Measurements from ENCODE around the gene TMEM125. TPM values are rescaled to one million over a fixed set of nuclear protein-coding genes. Genes with fewer than 3 reads are reported as not detected.

Gene TMEM125
- total RNA-seq, 3 donors from 2014 or later: 19.3 to 30.1 TPM; not detected in 1

GRCh38 chr1:43233631-43234030 is 36.2 kb upstream of the TMEM125 start:
- H3K4me1 ChIP-seq: no peaks in the 10 kb centered on the region
- intact Hi-C loops (cut with DNase I; ENCODE audit: low total_unique reads): no loop called here
- no peaks in the 10 kb centered on the region for H3K9me3 ChIP-seq
- TF ChIP-seq POLR2A (IDR thresholded peaks at IDR 0.05) (no peak), CTCF (IDR thresholded peaks at IDR 0.05) (no peak), POLR2AphosphoS5 (IDR thresholded peaks at IDR 0.05) (no peak)
- H3K4me3 ChIP-seq: no peak overlapping the region
- no peak overlapping the region for H3K27ac ChIP-seq
- DNase-seq (ENCODE audit: low spot score in 2 of 2): no peak
- no peaks in the 10 kb centered on the region for H3K36me3 ChIP-seq
- no peaks in the 10 kb centered on the region for H3K27me3 ChIP-seq

GRCh38 chr1:43234267-43234666 is 35.5 kb upstream of the TMEM125 start:
- TF ChIP-seq CTCF (IDR thresholded peaks at IDR 0.05) (no peak), POLR2AphosphoS5 (IDR thresholded peaks at IDR 0.05) (no peak), POLR2A (IDR thresholded peaks at IDR 0.05) (no peak)
- DNase-seq (ENCODE audit: low spot score in 2 of 2): peak in 1 of 2 donors; percentile 35
- intact Hi-C loops (cut with DNase I; ENCODE audit: low total_unique reads): no loop called here
- Histone ChIP-seq H3K4me3 (no peak overlapping the region), H3K27me3 (no peaks in the 10 kb centered on the region), H3K36me3 (no peaks in the 10 kb centered on the region), H3K4me1 (no peaks in the 10 kb centered on the region), H3K9me3 (no peaks in the 10 kb centered on the region), H3K27ac (no peak overlapping the region)

- Histone ChIP-seq H3K4me3 (no peak overlapping the region), H3K4me1 (no peaks in the 10 kb centered on the region), H3K27me3 (no peaks in the 10 kb centered on the region), H3K9me3 (no peaks in the 10 kb centered on the region), H3K27ac (peak overlapping the region; percentile 49 to 62), H3K36me3 (no peaks in the 10 kb centered on the region)
- intact Hi-C loops (cut with DNase I; ENCODE audit: low total_unique reads): no loop called here
- no peak for TF ChIP-seq POLR2AphosphoS5 (IDR thresholded peaks at IDR 0.05)
- TF ChIP-seq CTCF (IDR thresholded peaks at IDR 0.05): no peak
- TF ChIP-seq POLR2A (IDR thresholded peaks at IDR 0.05): no peak
- peak in 1 of 2 donors; percentile 20 for DNase-seq (ENCODE audit: low spot score in 2 of 2)
These were observed 34.7 kb upstream of the TMEM125 start for GRCh38 chr1:43235040-43235439.

- DNase-seq (ENCODE audit: low spot score in 2 of 2): peak; percentile 56 to 80
- TF ChIP-seq POLR2A (IDR thresholded peaks at IDR 0.05) (no peak), POLR2AphosphoS5 (IDR thresholded peaks at IDR 0.05) (no peak), CTCF (IDR thresholded peaks at IDR 0.05) (no peak)
- no peaks in the 10 kb centered on the region for H3K27me3 ChIP-seq
- intact Hi-C loops (cut with DNase I; ENCODE audit: low total_unique reads): no loop called here
- H3K27ac ChIP-seq: peak overlapping the region; percentile 49 to 62
- no peak overlapping the region for H3K4me3 ChIP-seq
- H3K36me3 ChIP-seq: no peaks in the 10 kb centered on the region
- no peaks in the 10 kb centered on the region for H3K4me1 ChIP-seq
- no peaks in the 10 kb centered on the region for H3K9me3 ChIP-seq
These were observed 34.2 kb upstream of the TMEM125 start for GRCh38 chr1:43235451-43236121.

- Histone ChIP-seq H3K4me1 (no peaks in the 10 kb centered on the region), H3K36me3 (no peaks in the 10 kb centered on the region), H3K27ac (no peak overlapping the region), H3K27me3 (no peaks in the 10 kb centered on the region), H3K4me3 (no peak overlapping the region), H3K9me3 (no peaks in the 10 kb centered on the region)
- intact Hi-C loops (cut with DNase I; ENCODE audit: low total_unique reads): no loop called here
- DNase-seq (ENCODE audit: low spot score in 2 of 2): no peak
- no peak for TF ChIP-seq POLR2AphosphoS5 (IDR thresholded peaks at IDR 0.05)
- TF ChIP-seq CTCF (IDR thresholded peaks at IDR 0.05): no peak
- TF ChIP-seq POLR2A (IDR thresholded peaks at IDR 0.05): no peak
These were observed 32.7 kb upstream of the TMEM125 start for GRCh38 chr1:43237121-43237520.

All from breast epithelium (tissue), 4 donors.